C1 segment of cervical spinal cord (tissue), 14 donors: Measurements from ENCODE around the gene NECTIN4.
"Not testable (repeated sequence)": the region's sequence is repeated elsewhere in the genome, so short reads cannot be mapped to it uniquely, and the experiment has no call there.

Experiments
- DNase-seq, 14 donors: peaks; one replicate each; lab custom pipeline; 2025; lab: John Stamatoyannopoulos, UW

Gene NECTIN4

GRCh38 chr1:161089251-161089924 lies at the start of gene NECTIN4:
TSS of gene NECTIN4 (minus strand) at chr1:161089558. CDS start at chr1:161089296, 262 bp downstream.
- DNase-seq = no peak

DNA sequence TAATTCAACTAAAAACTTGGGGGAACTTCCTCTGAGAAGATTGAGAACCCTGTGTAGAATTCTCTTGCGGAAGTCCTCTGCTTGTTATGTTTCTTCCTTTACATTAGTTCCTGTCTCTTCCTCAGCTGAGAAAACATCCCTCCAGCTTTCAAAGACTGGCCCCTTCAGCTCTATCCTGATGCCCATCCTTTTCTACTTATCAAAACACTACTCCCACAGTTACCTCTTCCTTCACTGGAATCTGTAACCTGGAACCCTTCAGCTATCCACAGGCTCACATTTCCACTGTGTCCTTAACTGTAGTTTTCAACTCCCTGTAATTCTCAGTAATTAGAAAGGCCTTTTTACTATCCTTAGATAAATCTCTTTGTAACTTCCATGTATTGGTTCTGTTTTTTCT lies 49.1 kb upstream of the NECTIN4 start:
- no peak for DNase-seq

GRCh38 chr1:161137881-161138280 lies 48.5 kb upstream of the NECTIN4 start:
- no peak for DNase-seq

GRCh38 chr1:161133220-161133740 lies 43.9 kb upstream of the NECTIN4 start:
- peak in 2 of 14 donors; percentile 25 to 41 for DNase-seq

- peak; percentile 72 to 98 (median 92) for DNase-seq
Observed at GRCh38 chr1:161132410-161133219, 43.3 kb upstream of the NECTIN4 start, which contains the start of gene DEDD. TSS of gene DEDD (minus strand) at chr1:161132667. CDS start at chr1:161124462, 8,205 bp downstream.

- peak in 5 of 14 donors; percentile 6 to 62 (median 39) for DNase-seq
Observed at GRCh38 chr1:161131523-161132409, 42.4 kb upstream of the NECTIN4 start.

GRCh38 chr1:161130266-161130665 lies 40.9 kb upstream of the NECTIN4 start:
- DNase-seq = no peak

DNA sequence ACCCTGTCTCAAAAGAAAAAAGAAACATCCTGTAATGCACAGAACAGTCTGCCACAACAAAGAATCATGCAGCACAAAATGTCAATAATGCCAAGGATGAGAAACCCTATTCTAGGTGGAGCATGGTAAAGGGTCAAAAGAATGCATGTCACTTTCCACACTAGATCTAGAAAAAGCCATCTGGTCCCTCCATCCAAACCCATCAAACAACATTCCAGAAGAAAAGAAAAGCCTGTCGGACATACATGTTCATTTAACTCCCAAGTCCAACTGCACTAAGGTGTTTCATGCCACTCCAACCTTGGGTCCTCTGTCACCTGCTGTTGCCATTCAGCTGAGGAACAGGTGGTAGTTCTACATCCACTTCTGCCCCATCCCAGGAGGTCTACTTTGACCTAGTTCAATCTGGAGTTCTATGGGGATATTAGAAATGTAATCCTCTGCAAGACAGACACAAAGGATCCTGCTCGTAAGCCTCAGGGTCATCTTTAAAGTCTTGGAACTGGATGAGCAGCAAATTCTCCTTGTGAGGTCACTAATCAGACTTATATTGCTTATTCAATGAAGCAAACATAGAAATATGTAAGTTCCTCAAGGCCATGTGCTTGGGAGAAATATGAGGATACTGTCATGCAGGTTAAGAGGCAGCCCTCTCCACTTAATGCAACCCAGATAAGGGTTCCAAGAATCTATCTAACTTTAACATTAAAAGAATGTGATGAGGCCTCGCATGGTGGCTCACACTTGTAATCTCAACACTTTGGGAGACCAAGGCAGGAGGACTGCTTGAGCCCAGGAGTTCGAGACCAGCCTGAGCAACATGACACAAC lies 39.4 kb upstream of the NECTIN4 start:
- no peak for DNase-seq

DNA sequence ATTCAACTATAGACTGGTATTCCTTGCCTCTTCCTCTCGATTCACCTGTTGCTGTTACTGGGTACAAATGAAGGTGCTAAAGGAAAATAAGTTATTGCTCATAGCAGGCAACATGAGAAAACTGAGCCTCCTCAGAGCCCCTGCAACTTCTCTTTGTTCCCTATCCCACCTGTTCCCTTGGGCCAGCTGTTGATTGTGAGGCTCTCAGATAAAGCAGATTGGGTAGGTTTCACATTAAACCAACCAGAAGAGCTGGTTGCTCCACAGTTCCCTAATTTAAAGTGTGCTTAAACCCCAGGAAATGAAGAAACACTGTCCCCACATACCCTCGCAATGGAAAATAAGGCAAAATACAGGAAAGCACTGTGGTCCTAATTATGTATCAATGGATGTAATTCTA lies 38.3 kb upstream of the NECTIN4 start:
- no peak for DNase-seq

DNA sequence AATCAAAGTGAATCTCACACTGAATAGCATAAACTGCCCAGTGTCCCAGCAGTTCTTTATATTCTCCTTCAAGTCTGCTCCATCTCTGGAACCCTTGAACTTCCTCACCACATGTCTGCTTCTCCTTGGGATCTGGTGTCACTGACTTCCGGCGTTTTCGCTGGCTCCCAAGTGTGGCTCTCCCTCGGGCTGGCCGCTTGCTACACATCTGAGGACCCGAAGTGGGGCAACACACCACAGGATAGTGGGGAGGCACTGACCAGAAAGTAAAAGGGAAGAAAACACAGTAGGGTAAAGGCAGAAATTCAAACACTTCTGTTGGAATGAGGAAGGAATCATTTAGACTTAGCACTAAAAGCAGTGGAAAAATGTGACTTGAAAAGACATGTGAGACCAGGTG lies 33.6 kb upstream of the NECTIN4 start:
- no peak for DNase-seq

DNA sequence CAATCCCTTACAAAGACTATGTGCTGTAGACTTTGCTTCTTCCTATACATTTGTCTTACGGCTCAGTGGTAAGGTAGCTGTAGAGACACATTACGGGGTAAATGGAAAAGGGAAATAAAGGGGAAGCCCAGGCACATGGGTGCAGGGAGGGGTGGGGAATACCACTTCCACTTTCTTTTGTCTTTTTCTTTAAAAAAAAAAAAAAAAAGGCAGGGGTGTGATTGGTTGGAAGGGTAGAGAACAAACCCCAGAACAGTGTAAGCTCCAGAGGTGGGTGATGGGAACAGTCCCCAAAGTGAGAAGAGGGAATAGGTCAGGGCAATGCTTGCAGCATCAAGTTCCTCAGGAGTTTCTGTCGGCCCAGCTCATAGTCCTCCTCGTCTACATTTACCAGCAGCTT lies 32.5 kb upstream of the NECTIN4 start:
- DNase-seq = peak in 2 of 14 donors; percentile 8 to 18

GRCh38 chr1:161121042-161121650 lies 31.8 kb upstream of the NECTIN4 start:
- DNase-seq = no peak

DNA sequence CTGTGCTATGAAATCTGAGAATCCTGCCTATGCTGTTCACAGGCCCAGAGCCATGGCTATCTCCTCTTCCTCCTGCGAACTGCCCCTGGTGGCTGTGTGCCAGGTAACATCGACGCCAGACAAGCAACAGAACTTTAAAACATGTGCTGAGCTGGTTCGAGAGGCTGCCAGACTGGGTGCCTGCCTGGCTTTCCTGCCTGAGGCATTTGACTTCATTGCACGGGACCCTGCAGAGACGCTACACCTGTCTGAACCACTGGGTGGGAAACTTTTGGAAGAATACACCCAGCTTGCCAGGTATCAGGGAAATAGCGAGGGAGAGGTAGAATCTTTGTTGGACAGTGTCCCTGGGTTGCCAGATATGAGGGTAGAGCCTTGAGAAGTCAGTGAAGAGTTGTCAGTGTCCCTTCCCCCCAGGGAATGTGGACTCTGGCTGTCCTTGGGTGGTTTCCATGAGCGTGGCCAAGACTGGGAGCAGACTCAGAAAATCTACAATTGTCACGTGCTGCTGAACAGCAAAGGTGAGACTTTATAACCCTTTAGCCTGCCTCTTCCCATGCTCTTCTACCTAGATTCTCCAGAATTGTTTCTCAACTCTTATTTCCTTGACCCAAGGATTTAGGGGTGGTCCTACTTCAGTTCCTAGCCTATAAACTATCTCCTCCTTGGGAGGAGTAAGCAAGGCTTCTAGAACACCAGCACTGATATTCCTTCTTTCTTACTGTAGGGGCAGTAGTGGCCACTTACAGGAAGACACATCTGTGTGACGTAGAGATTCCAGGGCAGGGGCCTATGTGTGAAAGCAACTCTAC lies 29.9 kb upstream of the NECTIN4 start:
- peak in 1 of 14 donors; percentile 30 for DNase-seq

- DNase-seq = peak; percentile 30 to 87 (median 78)
Observed at GRCh38 chr1:161117759-161118581, 28.6 kb upstream of the NECTIN4 start, which contains the start of the genes NIT1 and PFDN2. TSS of gene NIT1 (plus strand) at chr1:161118105. CDS start at chr1:161118177, 72 bp downstream. TSS of gene PFDN2 (minus strand) at chr1:161118037. CDS start at chr1:161118026, 11 bp downstream.

DNA sequence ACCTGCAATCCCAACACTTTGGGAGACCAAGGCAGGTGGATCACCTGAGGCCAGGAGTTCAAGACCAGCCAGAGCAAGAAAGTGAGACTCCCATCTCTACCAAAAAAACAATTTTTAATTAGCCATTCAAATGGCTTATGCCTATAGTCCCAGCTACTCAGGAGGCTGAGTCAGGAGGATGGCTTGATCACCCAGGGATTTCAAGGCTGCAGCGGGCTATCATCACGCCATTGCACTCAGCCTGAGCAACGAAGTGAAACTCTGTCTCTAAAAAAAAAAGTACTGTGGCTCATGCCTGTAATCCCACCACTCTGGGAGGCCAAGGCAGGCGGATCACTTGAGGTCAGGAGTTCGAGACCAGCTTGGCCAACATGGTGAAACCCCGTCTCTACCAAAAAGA lies 26.6 kb upstream of the NECTIN4 start:
- DNase-seq = not testable (repeated sequence)

- no peak for DNase-seq
Observed at GRCh38 chr1:161115132-161115711, 25.9 kb upstream of the NECTIN4 start.

- DNase-seq = no peak
Observed at GRCh38 chr1:161114556-161114955, 25.2 kb upstream of the NECTIN4 start.

- no peak for DNase-seq
Observed at GRCh38 chr1:161113915-161114314, 24.6 kb upstream of the NECTIN4 start.
